ENCODE data around the gene RALBP1.
"Not testable (repeated sequence)": the region's sequence is repeated elsewhere in the genome, so short reads cannot be mapped to it uniquely, and the experiment has no call there.

RALBP1 gene

DNA sequence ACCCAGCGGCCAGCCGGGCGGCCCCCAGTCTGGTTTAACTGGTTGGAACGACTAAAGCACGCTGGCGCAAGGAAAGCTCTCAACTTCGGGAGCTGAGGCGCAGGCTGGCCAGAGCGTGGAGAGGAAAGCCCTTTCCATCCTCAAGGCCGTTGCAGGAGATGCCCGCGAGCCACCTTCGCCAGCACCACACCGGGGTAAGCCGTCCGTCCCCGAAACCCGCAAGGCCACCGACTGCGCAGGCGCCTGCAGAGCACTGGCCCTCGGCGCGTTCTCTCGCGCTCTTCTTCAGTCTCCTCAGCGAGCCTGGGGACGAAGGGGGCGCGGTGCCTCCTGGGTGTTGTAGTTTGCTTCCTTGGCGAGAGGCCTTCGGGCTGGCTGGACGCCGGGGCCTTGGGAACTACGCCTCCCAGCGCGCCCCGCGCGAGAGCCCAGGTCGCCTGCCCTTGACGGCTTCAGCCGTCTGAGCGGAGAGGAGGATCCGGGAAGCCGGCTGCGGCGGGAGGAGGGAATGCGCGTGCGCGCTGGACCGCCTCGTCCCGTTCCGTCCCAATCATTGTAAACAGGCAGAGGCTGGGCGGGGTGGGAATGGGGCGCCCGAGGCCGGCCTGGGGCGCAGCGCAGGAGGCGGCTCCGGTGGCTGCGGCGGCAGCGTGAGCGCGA lies at the start of gene RALBP1:
RALBP1 (plus strand) TSS at position 531 of the 660 bp plus-strand sequence. CDS start 37,533 bp downstream, outside the sequence.
- DNase-seq (ENCODE audit: low spot score) = peak; percentile 97

- DNase-seq (ENCODE audit: low spot score) = no peak
Observed at GRCh38 chr18:9426753-9427152, 48.6 kb upstream of the RALBP1 start.

- no peak for DNase-seq (ENCODE audit: low spot score)
Observed at GRCh38 chr18:9428301-9428706, 47.0 kb upstream of the RALBP1 start.

DNA sequence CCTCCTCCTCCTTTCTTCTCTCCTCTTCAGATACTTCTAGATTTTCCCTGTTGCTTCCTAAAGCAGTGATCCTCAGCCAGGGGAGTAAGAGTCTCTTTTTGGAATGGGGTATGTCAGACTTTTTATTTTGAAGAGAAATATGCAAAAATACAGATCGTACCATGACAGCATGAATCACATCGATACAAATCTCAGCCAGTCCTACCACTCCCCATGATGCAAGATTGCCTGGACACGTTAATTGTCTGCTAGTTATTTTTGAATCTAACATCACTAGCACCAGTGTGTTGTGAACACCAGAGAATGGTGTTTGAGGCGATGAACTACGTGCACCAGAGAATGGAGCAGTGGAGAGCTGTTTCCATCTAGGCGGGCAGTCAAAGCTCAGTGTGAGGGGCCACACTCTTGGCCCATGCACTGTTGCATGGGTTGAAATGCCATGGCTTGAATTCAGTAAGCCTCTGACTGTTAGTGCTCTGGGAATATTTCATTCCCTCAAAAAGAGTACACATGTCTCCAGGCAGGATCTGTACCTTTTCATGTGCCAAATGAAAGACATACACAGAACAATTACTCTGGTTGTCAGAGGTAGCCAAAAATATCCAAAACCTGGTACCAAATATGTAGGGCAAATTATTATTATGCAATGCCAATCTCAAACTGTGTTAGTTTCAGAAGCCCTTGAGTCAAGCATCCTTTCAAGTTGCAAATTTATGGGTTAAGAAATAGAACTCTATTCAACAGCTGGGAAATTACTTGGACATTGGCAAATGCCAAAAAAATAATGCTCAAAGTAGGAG lies 46.3 kb upstream of the RALBP1 start:
- peak; percentile 46 for DNase-seq (ENCODE audit: low spot score)

DNA sequence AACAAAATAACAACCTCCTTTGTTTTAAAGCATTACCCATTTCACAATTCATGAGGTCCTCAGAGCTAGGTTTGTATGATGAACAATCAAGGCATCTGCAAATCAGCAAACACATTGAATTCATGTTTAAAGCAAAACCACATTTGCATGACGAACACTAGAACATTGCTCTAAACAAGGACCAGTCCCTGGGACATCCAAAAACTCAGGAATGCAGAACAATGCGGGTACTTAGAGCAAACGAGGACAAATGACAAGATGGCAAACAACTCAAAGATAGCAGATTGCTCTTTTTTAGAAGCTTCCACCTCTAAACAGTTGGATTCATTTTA lies 45.7 kb upstream of the RALBP1 start:
- peak; percentile 58 for DNase-seq (ENCODE audit: low spot score)

DNA sequence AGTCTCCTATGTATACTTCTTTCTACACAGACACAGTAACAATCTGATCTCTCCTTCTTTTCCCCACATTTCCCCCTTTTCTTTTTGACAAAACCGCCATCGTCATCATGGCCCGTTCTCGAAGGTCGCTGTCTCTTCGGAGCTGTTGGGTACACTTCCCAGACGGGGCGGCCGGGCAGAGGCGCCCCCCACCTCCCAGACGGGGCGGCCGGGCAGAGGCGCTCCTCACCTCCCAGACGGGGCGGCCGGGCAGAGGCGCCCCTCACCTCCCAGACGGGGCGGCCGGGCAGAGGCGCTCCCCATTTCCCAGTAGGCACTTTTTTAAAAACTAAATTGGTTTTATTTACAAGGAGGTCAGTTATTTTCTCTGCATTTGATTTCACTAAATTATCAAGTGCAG lies 45.0 kb upstream of the RALBP1 start:
- not testable (repeated sequence) for DNase-seq (ENCODE audit: low spot score)

GRCh38 chr18:9431296-9431695 lies 44.0 kb upstream of the RALBP1 start:
- DNase-seq (ENCODE audit: low spot score) = no peak

GRCh38 chr18:9433122-9433521 lies 42.2 kb upstream of the RALBP1 start:
- not testable (repeated sequence) for DNase-seq (ENCODE audit: low spot score)

GRCh38 chr18:9433671-9434121 lies 41.6 kb upstream of the RALBP1 start:
- DNase-seq (ENCODE audit: low spot score) = no peak

- no peak for DNase-seq (ENCODE audit: low spot score)
Observed at GRCh38 chr18:9434122-9434701, 41.1 kb upstream of the RALBP1 start.

DNA sequence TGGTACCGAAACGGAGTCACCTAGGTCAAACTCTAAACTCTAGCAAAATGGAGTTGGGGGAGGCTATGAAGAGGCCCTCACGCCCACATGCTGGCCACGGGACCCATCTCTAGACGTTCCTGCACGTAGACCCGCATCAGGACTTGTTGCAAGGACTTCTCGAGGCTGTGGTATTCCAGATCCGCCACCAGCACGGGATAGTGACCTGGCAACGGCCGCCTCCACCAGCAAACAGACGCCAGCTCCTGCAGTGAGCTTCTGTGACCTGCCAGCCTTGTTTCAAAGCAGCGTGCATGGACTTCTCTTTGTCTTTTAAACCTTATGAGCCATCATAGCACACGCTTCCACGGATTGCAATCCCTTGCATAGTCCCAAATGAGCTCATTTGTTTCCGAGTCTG lies 40.3 kb upstream of the RALBP1 start:
- no peak for DNase-seq (ENCODE audit: low spot score)

- DNase-seq (ENCODE audit: low spot score) = no peak
Observed at GRCh38 chr18:9436206-9436929, 38.9 kb upstream of the RALBP1 start.

DNA sequence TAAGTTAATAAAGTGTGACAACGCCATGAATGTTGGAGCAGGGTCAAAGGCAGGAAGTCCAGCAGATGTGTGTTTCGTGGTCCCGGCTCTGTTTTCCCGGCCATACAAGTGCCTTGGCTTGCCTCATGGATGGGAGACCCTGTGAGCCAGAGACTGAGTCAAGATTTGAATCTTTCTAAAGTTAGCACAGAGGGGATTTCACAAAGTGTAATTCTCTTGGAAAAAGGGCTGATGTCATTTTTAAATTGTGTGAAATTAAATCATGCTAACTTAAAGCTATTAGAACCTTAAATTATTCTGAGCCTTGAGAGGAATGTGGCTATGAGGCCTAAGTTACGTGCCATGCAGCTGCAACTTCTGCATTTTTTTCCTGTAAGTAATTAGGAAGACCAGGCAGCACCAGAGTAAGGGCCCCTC lies 38.3 kb upstream of the RALBP1 start:
- DNase-seq (ENCODE audit: low spot score) = peak; percentile 44

- no peak for DNase-seq (ENCODE audit: low spot score)
Observed at GRCh38 chr18:9437672-9438071, 37.6 kb upstream of the RALBP1 start.

DNA sequence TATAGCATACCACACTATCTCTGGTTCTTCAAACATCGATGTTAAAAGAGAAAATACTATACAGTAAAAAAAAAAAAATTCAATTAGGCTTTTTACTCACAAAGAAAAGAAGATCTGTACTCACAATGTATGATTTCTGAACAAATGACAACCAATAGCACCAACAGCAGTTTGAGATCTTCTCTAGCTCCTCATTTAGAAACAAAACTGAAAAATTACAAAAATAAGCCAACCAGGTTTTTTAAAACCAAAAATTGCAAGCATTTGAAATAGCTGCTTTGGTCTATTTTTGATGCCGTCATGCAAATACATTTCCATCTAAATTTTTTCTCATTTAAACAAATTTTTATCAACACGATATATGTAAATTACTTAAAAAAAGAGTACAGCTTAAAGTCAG lies 34.3 kb upstream of the RALBP1 start:
- DNase-seq (ENCODE audit: low spot score) = no peak

- no peak for DNase-seq (ENCODE audit: low spot score)
Observed at GRCh38 chr18:9444549-9444948, 30.8 kb upstream of the RALBP1 start.

GRCh38 chr18:9446839-9447238 lies 28.5 kb upstream of the RALBP1 start:
- DNase-seq (ENCODE audit: low spot score) = no peak

- DNase-seq (ENCODE audit: low spot score) = no peak
Observed at GRCh38 chr18:9447334-9447733, 28.0 kb upstream of the RALBP1 start.

DNA sequence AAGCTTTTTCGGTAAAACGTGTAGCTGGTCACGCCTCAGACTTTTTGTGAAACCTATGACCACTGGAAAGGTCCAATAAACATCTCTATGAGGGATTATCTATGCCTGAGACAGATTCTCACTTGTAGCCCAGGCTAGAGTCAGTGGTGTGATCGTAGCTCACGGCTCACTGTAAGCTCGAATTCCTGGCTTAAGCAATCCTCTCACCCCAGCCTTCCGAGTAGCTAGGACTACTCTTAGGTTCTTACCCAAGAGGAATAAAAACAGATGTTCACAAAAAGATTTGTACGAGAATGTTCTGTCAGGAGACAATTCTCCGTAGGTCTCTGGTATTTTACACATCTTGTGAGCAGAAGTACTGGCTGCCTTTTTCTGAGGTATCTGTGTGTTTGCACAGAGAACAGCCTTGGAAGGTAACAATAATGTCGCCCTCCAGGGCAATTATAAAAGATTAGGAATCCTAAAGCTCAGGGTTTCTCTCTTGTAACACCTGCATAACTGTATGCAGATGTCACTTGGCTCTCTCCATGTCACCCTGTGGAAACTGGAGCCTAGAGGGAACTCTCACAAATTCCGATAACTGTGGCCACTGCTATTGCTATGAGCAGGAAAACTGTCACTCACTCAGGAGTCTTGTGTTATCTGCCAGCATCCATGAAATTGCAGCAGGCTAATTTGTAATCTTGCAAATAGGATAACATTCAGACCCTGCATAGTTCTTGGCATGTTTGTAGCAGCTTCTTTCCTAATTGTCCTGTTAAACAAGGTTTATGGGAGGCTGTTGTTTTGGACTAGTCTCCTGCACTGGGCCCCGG lies 25.5 kb upstream of the RALBP1 start:
- peak; percentile 9 for DNase-seq (ENCODE audit: low spot score)

GRCh38 chr18:9450920-9451319 lies 24.4 kb upstream of the RALBP1 start:
- not testable (repeated sequence) for DNase-seq (ENCODE audit: low spot score)

DNA sequence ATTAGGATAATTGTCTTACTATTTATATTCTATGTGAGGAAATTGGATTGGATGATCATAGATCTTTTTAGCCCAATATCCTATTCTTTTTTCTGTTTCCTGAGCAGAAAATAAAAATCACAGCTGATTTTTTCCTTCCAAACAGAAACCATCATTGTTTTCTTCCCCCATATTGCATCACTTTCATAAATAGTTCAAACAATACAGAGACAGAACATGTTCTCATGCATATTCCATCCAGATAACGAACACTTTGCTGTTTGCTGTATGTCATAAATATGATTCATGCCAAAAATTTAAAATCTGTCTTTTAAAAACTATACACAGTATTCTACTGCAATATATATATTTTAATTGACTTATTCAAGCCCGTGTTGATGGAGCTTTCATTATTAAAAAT lies 22.0 kb upstream of the RALBP1 start:
- no peak for DNase-seq (ENCODE audit: low spot score)
